ENCODE data around the gene CTIF. TPM values are rescaled to one million over a fixed set of nuclear protein-coding genes. Genes with fewer than 3 reads are reported as not detected.
A peak's percentile ranks its signal among the peaks of the same experiment; 100 is the strongest.

The CTIF gene
- total and polyA plus RNA-seq, 10 donors = 5.2 to 39.2 (median 18.5) TPM

- WGBS, 5 donors = 39 to 49% (median 40%) methylated on average over 13 of the region's 13 CpGs
- Histone ChIP-seq H3K27ac (peak overlapping the region in 7 of 8 donors; percentile 20 to 89 (median 71)), H3K4me3 (peak overlapping the region in 7 of 8 donors; percentile 18 to 59 (median 26)), H3K36me3 (no peaks in the 10 kb centered on the region), H3K27me3 (replicated peaks in 1 of 7) (no peaks in the 10 kb centered on the region), H3K9me3 (no peaks in the 10 kb centered on the region), H3K4me1 (peaks cover 26 to 100% (median 46%) of the 10 kb centered on the region in 6 donors)
- intact Hi-C loops (cut with DNase I; ENCODE audit: low total_unique reads) = no loop called here
- DNase-seq = peak; percentile 87
- TF ChIP-seq POLR2AphosphoS5 (IDR thresholded peaks at IDR 0.05) (peak in 2 of 3 donors; percentile 23 to 55), POLR2A (IDR thresholded peaks at IDR 0.05) (no peak)
Measured at GRCh38 chr18:48833701-48834412, 295.0 kb downstream of the CTIF start.

- DNase-seq = peak; percentile 91
- peaks cover 26 to 100% (median 52%) of the 10 kb centered on the region in 6 donors for H3K4me1 ChIP-seq
- peak overlapping the region in 7 of 8 donors; percentile 18 to 59 (median 26) for H3K4me3 ChIP-seq
- H3K9me3 ChIP-seq = no peaks in the 10 kb centered on the region
- TF ChIP-seq POLR2AphosphoS5 (IDR thresholded peaks at IDR 0.05) (peak; percentile 81 to 87 (median 87)), POLR2A (IDR thresholded peaks at IDR 0.05) (no peak), CTCF (IDR thresholded peaks at IDR 0.05 in 8 of 11, conservative IDR thresholded peaks at IDR 0.05 in 3 of 11) (no peak)
- 16 to 26% (median 19%) methylated on average over 16 to 18 of the region's 18 CpGs for WGBS, 5 donors
- H3K36me3 ChIP-seq = no peaks in the 10 kb centered on the region
- H3K27ac ChIP-seq = peak overlapping the region; percentile 5 to 89 (median 68)
- no peaks in the 10 kb centered on the region for H3K27me3 ChIP-seq (replicated peaks in 1 of 7)
- intact Hi-C loops (cut with DNase I; ENCODE audit: low total_unique reads) = no loop called here
Measured at GRCh38 chr18:48834413-48835031, 295.7 kb downstream of the CTIF start.

GRCh38 chr18:48835119-48835518 lies 296.3 kb downstream of the CTIF start:
- Histone ChIP-seq H3K27me3 (replicated peaks in 1 of 7) (no peaks in the 10 kb centered on the region), H3K9me3 (no peaks in the 10 kb centered on the region), H3K4me1 (peaks cover 26 to 100% (median 53%) of the 10 kb centered on the region in 6 donors), H3K4me3 (peak overlapping the region in 2 of 8 donors; percentile 22 to 59), H3K36me3 (no peaks in the 10 kb centered on the region), H3K27ac (peak overlapping the region in 7 of 8 donors; percentile 5 to 89 (median 71))
- DNase-seq = peak; percentile 44
- TF ChIP-seq POLR2A (IDR thresholded peaks at IDR 0.05) = no peak
- TF ChIP-seq CTCF (IDR thresholded peaks at IDR 0.05 in 8 of 11, conservative IDR thresholded peaks at IDR 0.05 in 3 of 11) = no peak
- TF ChIP-seq POLR2AphosphoS5 (IDR thresholded peaks at IDR 0.05) = no peak
- WGBS, 5 donors = 54 to 76% (median 59%) methylated on average over 3 of the region's 3 CpGs
- intact Hi-C loops (cut with DNase I; ENCODE audit: low total_unique reads) = no loop called here

- no peaks in the 10 kb centered on the region for H3K36me3 ChIP-seq
- intact Hi-C loops (cut with DNase I; ENCODE audit: low total_unique reads) = no loop called here
- H3K27ac ChIP-seq = peak overlapping the region in 3 of 8 donors; percentile 36 to 89 (median 79)
- no peaks in the 10 kb centered on the region for H3K27me3 ChIP-seq (replicated peaks in 1 of 7)
- TF ChIP-seq CTCF (IDR thresholded peaks at IDR 0.05 in 8 of 11, conservative IDR thresholded peaks at IDR 0.05 in 3 of 11) = no peak
- TF ChIP-seq POLR2AphosphoS5 (IDR thresholded peaks at IDR 0.05) = no peak
- TF ChIP-seq POLR2A (IDR thresholded peaks at IDR 0.05) = no peak
- H3K4me3 ChIP-seq = no peak overlapping the region
- H3K9me3 ChIP-seq = no peaks in the 10 kb centered on the region
- peaks cover 26 to 100% (median 56%) of the 10 kb centered on the region in 6 donors for H3K4me1 ChIP-seq
- WGBS, 5 donors = 93 to 100% (median 95%) methylated on average over 3 of the region's 3 CpGs
- DNase-seq = peak; percentile 66
Measured at GRCh38 chr18:48835745-48836170, 296.9 kb downstream of the CTIF start.
